ENCODE results near the gene SORCS2. TPM values are rescaled to one million over a fixed set of nuclear protein-coding genes. Genes with fewer than 3 reads are reported as not detected.

The SORCS2 gene
- total and polyA plus RNA-seq, 2 experiments from 2014 or later, result 0.92 to 6.9 TPM

GRCh38 chr4:7381890-7382633, 189.7 kb downstream of the SORCS2 start:
- TF ChIP-seq, protein P1, sequence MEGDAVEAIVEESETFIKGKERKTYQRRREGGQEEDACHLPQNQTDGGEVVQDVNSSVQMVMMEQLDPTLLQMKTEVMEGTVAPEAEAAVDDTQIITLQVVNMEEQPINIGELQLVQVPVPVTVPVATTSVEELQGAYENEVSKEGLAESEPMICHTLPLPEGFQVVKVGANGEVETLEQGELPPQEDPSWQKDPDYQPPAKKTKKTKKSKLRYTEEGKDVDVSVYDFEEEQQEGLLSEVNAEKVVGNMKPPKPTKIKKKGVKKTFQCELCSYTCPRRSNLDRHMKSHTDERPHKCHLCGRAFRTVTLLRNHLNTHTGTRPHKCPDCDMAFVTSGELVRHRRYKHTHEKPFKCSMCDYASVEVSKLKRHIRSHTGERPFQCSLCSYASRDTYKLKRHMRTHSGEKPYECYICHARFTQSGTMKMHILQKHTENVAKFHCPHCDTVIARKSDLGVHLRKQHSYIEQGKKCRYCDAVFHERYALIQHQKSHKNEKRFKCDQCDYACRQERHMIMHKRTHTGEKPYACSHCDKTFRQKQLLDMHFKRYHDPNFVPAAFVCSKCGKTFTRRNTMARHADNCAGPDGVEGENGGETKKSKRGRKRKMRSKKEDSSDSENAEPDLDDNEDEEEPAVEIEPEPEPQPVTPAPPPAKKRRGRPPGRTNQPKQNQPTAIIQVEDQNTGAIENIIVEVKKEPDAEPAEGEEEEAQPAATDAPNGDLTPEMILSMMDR (IDR thresholded peaks at IDR 0.05; ENCODE audit: low read depth, low read length), result no peak
- no peaks in the 10 kb centered on the region for H3K36me3 ChIP-seq
- no peaks in the 10 kb centered on the region for H3K9me3 ChIP-seq (ENCODE audit: low read depth)
- H3K4me3 ChIP-seq, result no peak overlapping the region
- no peaks in the 10 kb centered on the region for H3K27me3 ChIP-seq
- DNase-seq (ENCODE audit: low read depth in 1 of 2, low spot score in 1 of 2), result no peak
- H3K4me1 ChIP-seq (ENCODE audit: low read depth), result no peaks in the 10 kb centered on the region
- H3K27ac ChIP-seq, result no peak overlapping the region

- H3K27ac ChIP-seq, result no peak overlapping the region
- DNase-seq (ENCODE audit: low read depth in 1 of 2, low spot score in 1 of 2), result no peak
- H3K36me3 ChIP-seq, result no peaks in the 10 kb centered on the region
- no peaks in the 10 kb centered on the region for H3K4me1 ChIP-seq (ENCODE audit: low read depth)
- H3K9me3 ChIP-seq (ENCODE audit: low read depth), result no peaks in the 10 kb centered on the region
- H3K4me3 ChIP-seq, result no peak overlapping the region
- no peaks in the 10 kb centered on the region for H3K27me3 ChIP-seq
- TF ChIP-seq, protein P1 (IDR thresholded peaks at IDR 0.05; ENCODE audit: low read depth, low read length), result no peak
Measured at GRCh38 chr4:7382634-7383014, 190.3 kb downstream of the SORCS2 start.

DNA sequence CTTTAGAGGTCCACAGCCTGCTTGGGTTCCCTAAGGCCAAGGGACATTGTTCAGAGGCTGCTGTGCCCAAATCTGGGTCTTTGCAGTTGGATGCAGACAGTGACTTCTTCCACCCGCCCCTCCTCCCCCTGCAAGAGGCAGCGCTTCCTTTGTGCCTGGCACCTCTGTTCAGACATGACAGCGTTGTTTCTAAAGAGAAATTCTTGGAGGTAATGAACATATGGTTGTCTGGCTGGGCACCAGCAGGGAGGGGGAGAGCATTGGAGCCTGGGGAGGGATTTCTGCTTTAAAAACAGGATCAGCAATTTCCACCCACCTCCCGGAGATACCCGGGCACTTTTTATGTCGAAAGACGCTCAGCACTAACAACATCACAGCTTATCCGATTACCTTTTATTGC, 190.9 kb downstream of the SORCS2 start:
- Histone ChIP-seq H3K9me3 (ENCODE audit: low read depth) (no peaks in the 10 kb centered on the region), H3K4me1 (ENCODE audit: low read depth) (no peaks in the 10 kb centered on the region), H3K27ac (no peak overlapping the region), H3K36me3 (no peaks in the 10 kb centered on the region), H3K4me3 (no peak overlapping the region), H3K27me3 (no peaks in the 10 kb centered on the region)
- TF ChIP-seq, protein P1 (IDR thresholded peaks at IDR 0.05; ENCODE audit: low read depth, low read length), result no peak
- no peak for DNase-seq (ENCODE audit: low read depth in 1 of 2, low spot score in 1 of 2)

- H3K36me3 ChIP-seq, result no peaks in the 10 kb centered on the region
- H3K9me3 ChIP-seq (ENCODE audit: low read depth), result no peaks in the 10 kb centered on the region
- TF ChIP-seq, protein P1 (IDR thresholded peaks at IDR 0.05; ENCODE audit: low read depth, low read length), result no peak
- H3K27me3 ChIP-seq, result no peaks in the 10 kb centered on the region
- H3K4me3 ChIP-seq, result no peak overlapping the region
- DNase-seq (ENCODE audit: low read depth in 1 of 2, low spot score in 1 of 2), result no peak
- no peaks in the 10 kb centered on the region for H3K4me1 ChIP-seq (ENCODE audit: low read depth)
- no peak overlapping the region for H3K27ac ChIP-seq
Measured at GRCh38 chr4:7384003-7384928, 191.9 kb downstream of the SORCS2 start.

- H3K27ac ChIP-seq, result no peak overlapping the region
- H3K27me3 ChIP-seq, result no peaks in the 10 kb centered on the region
- H3K36me3 ChIP-seq, result no peaks in the 10 kb centered on the region
- H3K9me3 ChIP-seq (ENCODE audit: low read depth), result no peaks in the 10 kb centered on the region
- TF ChIP-seq, protein P1 (IDR thresholded peaks at IDR 0.05; ENCODE audit: low read depth, low read length), result no peak
- H3K4me3 ChIP-seq, result no peak overlapping the region
- no peak for DNase-seq (ENCODE audit: low read depth in 1 of 2, low spot score in 1 of 2)
- H3K4me1 ChIP-seq (ENCODE audit: low read depth), result no peaks in the 10 kb centered on the region
Measured at GRCh38 chr4:7384929-7385890, 192.9 kb downstream of the SORCS2 start.

Measured in cardiac muscle cell (in vitro differentiated cells and primary cell).